IPS-11a (cell line): Measurements from ENCODE around the gene MCUB.
"Not testable (repeated sequence)": the region's sequence is repeated elsewhere in the genome, so short reads cannot be mapped to it uniquely, and the experiment has no call there.

Experiments
- H3K4me3 ChIP-seq: one replicate; pipeline ENCODE4 v1.5.1; 2013; ENCODE audit warnings: low read depth, low read length, control low read depth

The MCUB gene

DNA sequence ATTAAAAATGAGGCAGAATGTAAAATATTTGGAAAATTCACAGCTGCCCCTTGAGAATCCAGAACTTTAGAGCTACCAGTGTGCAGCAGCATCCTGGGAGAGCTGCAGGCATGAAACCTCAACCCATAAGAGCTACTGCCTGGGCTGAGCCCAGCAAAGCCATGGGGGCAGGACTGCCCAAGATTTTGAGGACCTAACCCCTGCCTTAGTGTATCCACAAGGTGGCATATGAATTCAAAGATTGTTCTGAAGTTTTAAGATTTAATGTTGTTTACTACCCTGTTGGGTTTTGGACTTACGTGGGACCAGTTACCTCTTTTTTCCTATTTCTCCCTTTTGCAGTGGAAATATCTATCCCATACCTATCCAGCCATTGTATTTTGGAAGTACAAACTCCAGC is 116.8 kb downstream of the MCUB start:
- no peak overlapping the region for H3K4me3 ChIP-seq

DNA sequence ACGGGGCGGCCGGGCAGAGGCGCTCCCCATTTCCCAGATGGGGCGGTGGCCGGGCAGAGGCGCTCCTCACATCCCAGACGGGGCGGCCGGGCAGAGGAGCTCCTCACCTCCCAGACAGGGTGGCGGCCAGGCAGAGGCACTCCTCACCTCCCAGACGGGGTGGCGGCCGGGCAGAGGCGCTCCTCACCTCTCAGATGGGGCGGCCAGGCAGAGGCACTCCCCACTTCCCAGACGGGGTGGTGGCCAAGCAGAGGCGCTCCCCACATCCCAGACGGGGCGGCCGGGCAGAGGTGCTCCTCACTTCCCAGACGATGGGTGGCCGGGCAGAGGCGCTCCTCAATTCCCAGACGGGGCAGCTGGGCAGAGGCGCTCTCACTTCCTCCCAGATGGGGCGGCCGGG is 118.4 kb downstream of the MCUB start:
- not testable (repeated sequence) for H3K4me3 ChIP-seq

DNA sequence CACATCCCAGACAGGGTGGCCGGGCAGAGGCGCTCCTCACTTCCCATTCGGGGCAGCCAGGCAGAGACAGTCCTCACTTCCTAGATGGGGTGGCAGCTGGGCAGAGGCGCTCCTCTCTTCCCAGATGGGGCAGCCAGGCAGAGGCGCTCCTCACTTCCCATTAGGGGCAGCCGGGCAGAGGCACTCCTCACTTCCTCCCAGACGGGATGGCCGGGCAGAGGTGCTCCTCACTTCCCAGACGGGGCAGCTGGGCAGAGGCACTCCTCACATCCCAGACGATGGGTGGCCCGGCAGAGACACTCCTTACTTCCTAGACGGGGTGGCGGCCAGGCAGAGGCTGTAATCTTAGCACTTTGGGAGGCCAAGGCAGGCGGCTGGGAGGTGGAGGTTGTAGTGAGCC is 118.9 kb downstream of the MCUB start:
- not testable (repeated sequence) for H3K4me3 ChIP-seq

DNA sequence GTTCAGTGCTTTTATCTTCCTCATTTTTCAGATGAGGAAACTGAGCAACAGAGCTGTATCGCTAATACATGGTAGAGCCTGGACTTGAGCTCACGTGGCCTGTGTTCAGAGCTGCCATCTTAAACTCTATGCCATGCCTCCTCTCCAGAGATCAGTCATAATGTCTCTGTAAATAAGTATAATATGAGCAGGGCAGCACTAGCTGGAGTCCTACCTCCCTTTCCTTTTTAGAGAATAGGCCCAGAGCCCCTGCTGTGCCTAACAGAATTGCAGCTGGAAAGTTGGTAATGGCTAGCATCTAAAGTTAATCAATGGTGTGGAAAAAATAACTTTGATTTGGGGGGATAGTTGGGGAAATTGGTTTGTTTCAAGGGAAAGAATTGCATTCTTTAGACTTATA is 122.8 kb downstream of the MCUB start:
- H3K4me3 ChIP-seq: no peak overlapping the region

DNA sequence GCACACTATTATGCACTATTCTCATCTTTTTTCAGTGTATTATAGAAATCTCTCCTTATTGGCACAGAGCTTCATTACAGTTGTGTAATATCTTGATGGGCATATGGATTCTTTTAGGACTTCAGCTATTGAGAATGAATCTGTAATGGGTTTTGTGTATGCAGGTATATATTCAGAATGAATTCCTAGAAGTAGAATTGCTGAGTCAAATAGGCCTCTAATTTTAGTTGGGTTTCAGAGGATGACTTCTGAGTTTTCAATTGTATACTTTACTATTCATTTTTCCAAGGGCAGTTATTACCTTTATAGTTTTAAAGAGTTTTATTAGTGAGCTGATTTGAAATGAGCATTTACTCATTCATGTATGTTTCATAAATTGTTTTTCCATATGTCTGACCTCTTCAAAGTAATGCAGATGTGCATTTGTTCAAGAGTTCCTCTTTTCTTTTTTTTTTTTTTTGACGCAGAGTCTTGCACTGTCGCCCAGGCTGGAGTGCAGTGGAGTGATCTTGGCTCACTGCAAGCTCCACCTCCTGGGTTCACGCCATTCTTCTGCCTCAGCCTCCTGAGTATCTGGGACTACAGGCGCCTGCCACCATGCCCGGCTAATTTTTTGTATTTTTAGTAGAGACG is 123.7 kb downstream of the MCUB start:
- no peak overlapping the region for H3K4me3 ChIP-seq

DNA sequence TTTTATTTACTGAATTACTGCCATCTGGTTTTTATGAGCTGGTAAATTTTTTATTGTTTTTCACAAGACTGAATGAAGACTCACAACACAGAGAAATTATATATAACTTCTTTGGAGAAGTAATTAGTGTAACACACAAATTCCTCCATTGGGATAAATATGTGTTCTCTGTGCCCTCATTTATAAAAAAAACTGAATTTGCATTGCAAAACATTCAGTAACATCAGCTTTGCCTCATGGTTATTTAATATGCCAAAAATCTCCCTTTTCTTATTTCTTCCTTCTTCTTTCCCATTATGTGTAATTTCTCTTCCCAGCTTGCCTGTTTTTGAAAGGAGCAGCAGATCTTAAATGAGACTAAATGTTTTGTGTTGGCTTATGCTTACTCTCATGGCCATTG is 124.7 kb downstream of the MCUB start:
- no peak overlapping the region for H3K4me3 ChIP-seq

DNA sequence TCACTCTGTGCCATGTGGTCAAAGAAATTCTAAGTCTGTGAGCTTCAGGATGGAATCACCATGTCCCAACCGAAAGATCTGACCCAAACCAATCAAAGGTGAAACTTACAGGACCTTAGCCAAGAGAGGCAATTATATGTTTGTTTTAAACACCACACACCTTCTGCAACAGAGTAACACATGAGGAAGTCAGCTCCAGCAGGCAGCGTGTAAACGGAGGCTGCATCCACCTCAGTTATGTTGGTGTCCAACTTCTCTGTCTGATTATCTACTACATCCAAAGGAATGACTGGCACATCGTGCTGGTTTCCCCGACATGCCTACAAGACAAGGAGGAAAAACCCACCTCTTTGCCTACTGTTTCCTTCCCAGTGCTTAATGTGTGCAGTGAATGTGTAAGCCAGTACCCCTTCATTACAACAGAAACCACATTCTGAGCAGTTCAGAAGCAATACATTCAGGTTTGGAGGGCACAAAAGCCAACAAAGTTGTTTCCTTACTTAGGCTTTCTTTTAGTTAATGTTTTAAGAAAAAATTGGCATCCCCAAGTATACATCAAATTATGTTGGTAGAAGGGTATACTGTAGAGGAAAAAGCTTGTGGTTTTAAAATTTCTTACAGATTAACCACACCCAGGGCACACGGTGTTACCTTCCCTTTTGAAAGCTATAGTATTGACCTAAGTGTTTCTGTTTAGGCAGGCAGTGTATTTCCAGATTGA is 130.8 kb downstream of the MCUB start:
- H3K4me3 ChIP-seq: no peak overlapping the region

DNA sequence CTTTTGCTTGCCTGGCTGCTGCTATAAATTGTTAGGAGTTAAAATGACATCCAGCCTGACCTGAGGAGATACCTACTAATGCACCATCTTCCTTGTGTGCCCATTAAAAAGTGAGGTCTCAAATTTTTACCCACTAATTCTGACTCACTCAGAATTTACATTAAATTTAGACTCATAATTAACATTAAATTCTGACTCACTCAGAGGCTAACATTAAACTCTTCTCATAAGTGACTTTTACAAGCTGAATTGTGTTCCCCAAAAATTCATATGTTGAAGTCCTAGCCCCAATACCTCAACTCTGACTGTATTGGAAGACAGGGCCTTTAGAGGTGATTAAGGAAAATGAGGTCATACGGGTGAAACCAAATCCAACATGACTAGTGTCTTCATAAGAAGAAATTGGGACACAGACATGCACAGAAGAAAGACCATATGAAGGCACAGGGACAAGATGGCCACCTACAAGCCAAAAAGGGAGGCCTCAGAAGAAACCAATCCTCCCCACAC is 131.4 kb downstream of the MCUB start:
- H3K4me3 ChIP-seq: no peak overlapping the region

DNA sequence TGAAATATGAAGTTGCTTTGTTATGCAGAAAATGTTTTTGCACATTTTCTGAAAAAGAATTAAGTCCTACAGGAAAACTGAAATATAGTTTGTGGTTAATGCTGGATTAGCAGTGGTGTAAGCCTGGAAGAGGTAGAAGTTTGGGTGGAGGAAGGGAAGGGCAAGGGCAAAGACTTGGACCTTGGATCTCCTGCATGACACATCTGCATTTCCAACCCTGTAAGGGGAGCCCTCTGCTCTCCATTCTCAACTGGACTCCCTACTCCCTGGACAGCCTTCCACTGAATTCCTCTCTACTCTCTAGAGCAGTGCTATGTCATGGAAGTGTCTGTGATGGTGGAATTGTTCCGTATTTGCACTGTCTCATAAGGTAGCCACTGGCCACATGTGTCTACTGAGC is 138.6 kb downstream of the MCUB start:
- H3K4me3 ChIP-seq: no peak overlapping the region

DNA sequence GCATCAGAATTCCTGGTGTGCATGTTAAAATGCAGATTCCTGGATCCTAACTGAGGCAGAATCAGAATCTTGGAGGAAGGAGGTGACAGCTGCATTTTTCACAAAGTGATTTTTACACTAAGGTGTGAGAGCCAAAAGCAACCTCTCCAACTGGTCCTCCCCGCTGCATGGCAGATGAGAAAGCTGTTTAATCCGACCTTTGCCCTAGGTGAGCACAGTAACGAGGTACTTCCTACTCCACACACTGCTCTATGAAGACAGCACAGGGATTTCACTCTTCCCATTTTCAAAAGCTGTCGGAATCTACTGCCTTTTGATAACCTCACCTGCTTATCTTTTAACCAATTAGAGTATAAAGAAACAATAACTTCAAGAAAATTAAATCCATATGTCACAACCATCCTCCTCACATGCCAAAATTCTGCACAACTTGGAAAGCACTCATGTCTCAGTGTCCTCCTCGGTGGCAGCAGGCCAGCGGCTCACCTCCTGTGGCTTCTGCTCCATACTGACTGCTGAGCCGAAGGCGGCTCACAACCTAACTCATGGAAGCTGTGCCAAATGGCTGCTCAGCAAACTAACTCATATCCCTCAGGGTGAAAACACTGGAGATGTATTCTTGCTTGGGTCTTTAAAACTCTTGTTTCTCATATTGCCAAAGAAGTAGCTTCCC is 139.6 kb downstream of the MCUB start:
- no peak overlapping the region for H3K4me3 ChIP-seq

DNA sequence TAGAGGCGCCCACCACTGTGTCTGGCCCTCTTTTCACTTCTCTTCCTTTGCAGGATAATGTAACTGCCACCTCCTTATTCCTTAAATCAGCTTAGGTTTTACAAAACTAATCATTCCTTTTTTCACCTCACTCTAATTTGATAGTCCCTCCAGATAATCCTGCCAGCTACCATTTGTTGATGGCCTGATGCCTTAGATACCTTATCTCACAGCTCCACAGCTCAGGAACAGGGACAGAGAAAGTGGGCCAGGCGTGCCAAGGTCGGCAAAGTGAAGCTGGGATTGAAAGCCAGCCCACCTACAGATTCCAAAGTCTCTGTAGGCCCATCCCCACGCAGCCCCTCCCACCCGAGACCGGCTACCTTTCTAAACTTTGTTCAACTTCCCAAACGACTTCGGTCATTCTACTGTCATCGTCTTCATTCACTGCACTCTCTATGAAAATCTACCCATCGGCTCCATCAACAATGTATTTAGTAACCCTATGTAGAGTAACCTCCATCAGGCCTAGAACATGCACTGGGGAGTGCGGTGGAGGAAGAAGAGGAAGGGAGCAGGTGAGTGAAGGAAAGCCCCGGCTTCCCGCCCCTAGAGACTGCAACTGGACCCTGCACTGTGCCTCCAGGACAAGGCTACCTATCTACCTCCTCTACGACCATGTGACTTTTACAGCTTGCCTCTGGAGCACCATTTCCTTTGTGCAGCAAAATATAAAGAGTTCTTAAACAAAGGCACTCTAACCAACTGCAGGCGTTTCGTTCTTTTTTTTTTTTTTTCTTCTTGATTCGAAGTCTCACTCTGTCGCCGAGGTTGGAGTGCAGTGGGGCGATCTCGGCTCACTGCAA is 141.7 kb downstream of the MCUB start:
- H3K4me3 ChIP-seq: peak overlapping the region; percentile 5

DNA sequence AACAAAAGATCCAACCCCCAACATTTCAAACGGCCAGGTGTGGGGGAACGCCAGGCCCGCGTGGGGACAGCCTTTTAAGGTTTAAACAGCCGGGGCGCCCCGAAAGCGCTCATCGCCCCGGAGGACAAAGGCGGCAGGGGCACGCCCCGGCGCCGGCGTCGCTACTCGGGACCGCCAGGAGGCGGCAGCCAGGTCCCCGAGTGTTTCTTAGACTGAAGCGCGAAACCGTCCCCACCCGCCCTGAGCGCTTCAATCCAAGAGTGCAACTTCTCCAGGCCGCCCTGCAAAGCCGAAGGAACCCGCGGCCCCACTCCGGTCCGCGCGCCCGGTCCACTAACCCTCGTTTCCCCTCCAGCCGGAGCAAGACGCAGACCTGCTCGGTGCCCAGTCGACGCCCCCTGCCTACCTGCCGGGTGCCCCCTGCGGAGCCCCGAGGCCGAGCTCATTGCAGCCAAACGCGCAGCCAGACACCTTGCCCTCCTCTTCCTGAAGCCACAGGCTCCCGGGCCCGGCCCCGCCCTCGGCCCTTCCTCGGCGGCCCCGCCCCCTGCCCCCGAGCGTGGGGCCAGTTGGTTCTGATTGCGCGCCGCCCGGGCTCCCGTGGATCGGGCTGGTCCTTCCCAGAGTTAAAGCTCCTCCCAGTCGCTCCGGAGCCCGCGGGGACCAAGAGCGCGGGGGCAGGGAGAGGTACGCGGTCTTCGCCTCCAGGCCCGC is 143.1 kb downstream of the MCUB start, which contains the start of gene CASP6:
TSS of gene CASP6 (minus strand) at position 496 of the 714 bp plus-strand sequence. CDS start at position 446, 50 bp downstream.
- peak within 1 kb of the TSS; percentile 67 for H3K4me3 ChIP-seq

DNA sequence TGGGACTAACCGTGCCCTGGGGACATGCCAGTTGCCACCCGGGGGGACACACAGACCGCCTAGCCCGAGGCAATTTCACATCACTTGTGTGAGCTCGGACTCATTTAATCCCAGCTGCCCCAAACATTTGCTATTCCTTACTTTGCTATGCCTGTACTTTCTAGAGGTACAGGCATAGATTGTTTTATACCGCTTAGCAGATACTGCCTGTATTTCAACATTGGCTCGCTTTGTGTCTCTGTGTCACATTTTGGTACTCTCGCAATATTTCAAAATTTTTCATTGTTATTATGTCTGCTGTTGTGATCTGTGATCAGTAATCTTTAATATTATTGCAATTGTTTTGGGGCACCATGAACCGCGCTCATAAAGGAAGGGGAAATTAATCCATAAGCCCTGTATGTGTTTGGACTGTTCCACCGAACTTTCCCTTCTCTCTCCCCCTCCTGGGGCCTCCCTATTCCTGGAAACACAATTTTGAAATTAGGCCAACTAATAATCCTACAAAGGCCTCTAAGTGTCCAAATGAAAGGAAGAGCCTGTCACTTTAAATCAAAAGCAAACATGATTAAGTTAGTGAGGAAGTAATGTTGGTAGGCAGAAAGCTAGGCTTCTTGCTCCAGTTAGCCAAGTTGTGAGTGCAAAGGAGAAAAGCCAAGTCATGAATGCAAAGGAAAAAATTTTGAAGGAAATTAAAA is 143.8 kb downstream of the MCUB start:
- peak overlapping the region; percentile 67 for H3K4me3 ChIP-seq

DNA sequence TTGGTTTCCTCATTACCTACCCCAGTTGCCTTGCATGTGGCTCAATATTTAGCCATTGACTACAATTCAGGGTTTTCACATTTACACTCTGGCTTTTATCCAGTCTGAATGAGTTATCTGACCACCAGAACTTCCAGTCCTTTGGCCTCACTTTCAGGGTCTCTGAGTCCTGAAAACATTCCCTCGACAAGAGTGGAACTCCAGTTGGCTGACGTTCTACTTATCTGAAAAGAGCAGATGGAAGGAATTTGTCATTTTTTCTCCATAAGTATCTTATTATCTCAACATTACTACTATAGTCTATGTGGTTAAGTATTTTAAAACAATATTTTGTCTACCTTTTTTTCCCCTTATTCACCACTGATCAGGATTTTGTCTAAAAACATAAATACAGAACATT is 148.4 kb downstream of the MCUB start:
- no peak overlapping the region for H3K4me3 ChIP-seq

DNA sequence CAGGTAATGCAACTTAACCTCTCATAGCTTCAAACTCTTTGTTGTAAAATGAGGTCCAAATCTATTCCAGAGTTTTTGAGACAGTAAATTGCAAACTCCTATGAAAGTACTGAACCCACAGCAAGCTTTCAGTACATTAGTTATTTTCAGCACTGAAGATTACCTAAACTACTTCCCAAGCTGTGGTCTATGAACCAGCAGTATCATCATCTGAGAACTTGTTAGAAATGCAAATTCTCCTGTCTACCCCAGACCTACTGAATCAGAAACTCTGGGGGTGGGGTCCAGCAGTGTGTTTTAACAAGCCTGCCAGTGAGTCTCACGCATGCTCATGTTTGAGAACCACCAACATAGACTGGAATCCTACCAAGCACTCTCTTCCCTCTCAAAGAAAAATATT is 148.9 kb downstream of the MCUB start:
- H3K4me3 ChIP-seq: no peak overlapping the region

DNA sequence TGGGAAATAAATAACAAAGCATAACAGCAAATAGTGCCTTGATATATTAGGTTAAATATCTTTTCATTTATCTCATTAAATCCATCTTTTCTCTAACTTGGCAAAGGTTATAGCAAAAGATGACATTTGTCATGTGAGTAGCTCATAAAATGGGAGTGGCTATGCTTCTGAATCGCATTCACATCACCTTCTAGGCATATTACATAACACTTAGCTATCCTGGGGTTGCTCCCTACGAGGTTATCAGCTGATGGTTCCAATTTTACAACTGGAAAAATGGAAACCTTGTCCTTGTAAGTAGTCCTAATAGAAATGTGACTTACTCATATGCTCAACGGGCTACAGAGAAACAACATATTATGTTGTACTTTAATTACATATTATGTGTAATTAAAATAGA is 153.5 kb downstream of the MCUB start:
- no peak overlapping the region for H3K4me3 ChIP-seq

DNA sequence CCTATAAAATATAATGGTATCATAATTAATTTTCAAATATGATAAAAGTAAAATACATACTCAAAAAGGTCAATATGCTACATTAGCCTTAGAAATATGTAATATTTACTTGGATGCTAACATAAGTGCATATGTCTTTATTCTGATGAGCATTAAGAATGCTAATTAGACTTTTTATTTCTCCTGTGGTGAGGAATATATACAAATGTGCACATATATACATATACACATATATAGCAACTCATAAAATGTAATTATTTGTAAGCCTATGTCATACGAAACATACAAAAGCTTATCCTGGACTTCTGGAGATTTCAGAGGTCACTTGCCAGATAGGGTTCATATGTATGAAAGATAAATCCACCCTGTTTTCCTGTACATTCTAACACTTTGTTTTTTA is 158.7 kb downstream of the MCUB start:
- no peak overlapping the region for H3K4me3 ChIP-seq

DNA sequence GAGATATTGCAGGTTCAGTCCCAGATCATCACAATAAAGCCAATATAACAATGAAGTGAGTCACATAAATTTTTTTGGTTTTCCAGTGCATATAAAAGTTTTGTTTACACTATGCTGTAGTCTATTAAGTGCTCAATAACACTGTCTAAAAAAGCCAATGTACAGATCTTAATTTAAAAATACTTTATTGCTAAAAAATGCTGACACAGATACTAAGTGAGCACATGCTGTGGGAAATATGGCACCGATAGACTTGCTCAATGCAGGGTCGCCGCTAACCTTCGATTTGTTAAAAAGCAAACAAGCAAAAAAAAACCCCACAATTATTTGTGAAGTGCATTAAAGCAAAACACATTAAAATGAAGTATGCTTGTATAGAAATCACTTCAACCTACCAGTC is 159.6 kb downstream of the MCUB start:
- H3K4me3 ChIP-seq: no peak overlapping the region

DNA sequence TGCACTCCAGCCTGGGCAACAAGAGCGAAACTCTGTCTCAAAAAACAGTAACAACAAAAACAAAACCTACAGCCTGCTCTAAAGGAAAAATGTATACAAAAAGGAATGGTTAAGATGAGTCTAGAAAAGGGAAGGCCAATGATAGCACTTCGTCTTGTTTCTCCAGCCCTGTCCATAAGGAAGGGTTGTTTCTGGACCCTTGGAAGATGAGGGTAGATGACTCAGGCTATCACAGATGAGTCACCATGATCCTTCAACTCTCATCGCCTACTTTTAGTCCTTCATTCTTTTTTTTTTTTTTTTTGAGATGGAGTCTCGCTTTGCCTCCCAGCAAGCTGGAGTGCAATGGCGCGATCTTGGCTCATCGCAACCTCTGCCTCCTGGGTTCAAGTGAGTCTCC is 161.0 kb downstream of the MCUB start:
- H3K4me3 ChIP-seq: no peak overlapping the region

DNA sequence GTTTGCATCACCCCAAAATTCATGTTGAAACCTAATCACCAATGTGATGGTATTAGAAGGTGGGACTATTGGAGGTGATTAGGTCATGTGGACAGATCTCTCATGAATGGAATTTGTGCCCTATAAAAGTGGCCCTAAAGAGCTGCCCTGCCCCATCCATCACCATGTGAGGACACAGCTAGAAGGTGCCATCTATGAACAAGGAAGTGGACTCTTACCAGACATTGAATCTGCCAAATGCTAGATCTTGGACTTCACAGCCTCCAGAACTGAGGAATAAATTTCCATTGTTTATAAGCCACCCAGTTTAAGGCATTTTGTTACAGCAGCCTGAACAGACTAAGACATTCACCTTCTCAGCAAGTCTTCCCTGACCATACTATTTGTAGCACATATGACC is 162.3 kb downstream of the MCUB start:
- H3K4me3 ChIP-seq: no peak overlapping the region
